Activated T-cell treated with anti-CD3 and anti-CD28 coated beads, Interleukin-2, amount 50 U/mL, for 24 hours (primary cell): ENCODE results near the gene LAIR2.

Experiments
- DNase-seq: peaks from one replicate; pipeline ENCODE4 v3.0.0-alpha.2; 2020
- H3K27ac Mint-ChIP-seq: 2 replicates; pipeline ENCODE4 v1.8.0; 2020; ENCODE audit warnings: mild to moderate bottlenecking, mixed read lengths
- H3K27me3 Mint-ChIP-seq: 2 replicates; pipeline ENCODE4 v1.8.0; 2020; ENCODE audit warnings: mixed read lengths
- H3K36me3 Mint-ChIP-seq: 2 replicates; pipeline ENCODE4 v1.8.0; 2020; ENCODE audit warnings: low read depth, mixed read lengths
- H3K4me1 Mint-ChIP-seq: 2 replicates; pipeline ENCODE4 v1.8.0; 2020; ENCODE audit warnings: low read depth, mixed read lengths
- H3K4me3 Mint-ChIP-seq: 2 replicates; pipeline ENCODE4 v1.8.0; 2020; ENCODE audit warnings: mild to moderate bottlenecking, moderate library complexity, mixed read lengths
- H3K9me3 Mint-ChIP-seq: 2 replicates; pipeline ENCODE4 v1.8.0; 2020; ENCODE audit warnings: mixed read lengths

LAIR2 gene

GRCh38 chr19:54502518-54503048 is at the start of gene LAIR2:
TSS of gene LAIR2 (plus strand) at chr19:54502831. CDS start at chr19:54502919, 88 bp downstream.
- H3K9me3 Mint-ChIP-seq = no peaks in the 10 kb centered on the region
- peak within 1 kb of the TSS; percentile 37 for H3K4me3 Mint-ChIP-seq
- no peak for DNase-seq
- H3K4me1 Mint-ChIP-seq = peaks cover 30% of the 10 kb centered on the region
- H3K36me3 Mint-ChIP-seq = no peaks in the 10 kb centered on the region
- no peak within 1 kb of the TSS for H3K27ac Mint-ChIP-seq
- H3K27me3 Mint-ChIP-seq = peaks cover 36% of the 10 kb centered on the region

- Mint-ChIP-seq H3K36me3 (peaks cover 96% of the 10 kb centered on the region), H3K9me3 (no peaks in the 10 kb centered on the region), H3K27ac (no peak overlapping the region), H3K4me1 (peaks cover 42% of the 10 kb centered on the region), H3K27me3 (no peaks in the 10 kb centered on the region), H3K4me3 (no peak overlapping the region)
- DNase-seq = no peak
Observed at GRCh38 chr19:54453921-54454780, 48.5 kb upstream of the LAIR2 start.

- no peak overlapping the region for H3K27ac Mint-ChIP-seq
- no peaks in the 10 kb centered on the region for H3K9me3 Mint-ChIP-seq
- peaks cover 98% of the 10 kb centered on the region for H3K36me3 Mint-ChIP-seq
- DNase-seq = no peak
- H3K4me3 Mint-ChIP-seq = no peak overlapping the region
- peaks cover 46% of the 10 kb centered on the region for H3K4me1 Mint-ChIP-seq
- no peaks in the 10 kb centered on the region for H3K27me3 Mint-ChIP-seq
Observed at GRCh38 chr19:54454781-54455675, 47.6 kb upstream of the LAIR2 start.

GRCh38 chr19:54455786-54456422 is 46.7 kb upstream of the LAIR2 start:
- Mint-ChIP-seq H3K4me3 (no peak overlapping the region), H3K36me3 (peaks cover 93% of the 10 kb centered on the region), H3K27ac (no peak overlapping the region), H3K4me1 (peaks cover 39% of the 10 kb centered on the region), H3K9me3 (no peaks in the 10 kb centered on the region), H3K27me3 (no peaks in the 10 kb centered on the region)
- DNase-seq = no peak

GRCh38 chr19:54456423-54457373 is 45.9 kb upstream of the LAIR2 start:
- no peak overlapping the region for H3K27ac Mint-ChIP-seq
- DNase-seq = no peak
- no peaks in the 10 kb centered on the region for H3K9me3 Mint-ChIP-seq
- H3K4me1 Mint-ChIP-seq = peaks cover 35% of the 10 kb centered on the region
- H3K27me3 Mint-ChIP-seq = no peaks in the 10 kb centered on the region
- peaks cover 93% of the 10 kb centered on the region for H3K36me3 Mint-ChIP-seq
- no peak overlapping the region for H3K4me3 Mint-ChIP-seq

GRCh38 chr19:54457773-54458647 is 44.6 kb upstream of the LAIR2 start:
- Mint-ChIP-seq H3K9me3 (no peaks in the 10 kb centered on the region), H3K4me3 (no peak overlapping the region), H3K4me1 (peaks cover 30% of the 10 kb centered on the region), H3K27ac (peak overlapping the region; percentile 77), H3K27me3 (no peaks in the 10 kb centered on the region), H3K36me3 (peaks cover 92% of the 10 kb centered on the region)
- no peak for DNase-seq

GRCh38 chr19:54458648-54459281 is 43.9 kb upstream of the LAIR2 start:
- H3K27me3 Mint-ChIP-seq = no peaks in the 10 kb centered on the region
- H3K9me3 Mint-ChIP-seq = no peaks in the 10 kb centered on the region
- H3K27ac Mint-ChIP-seq = peak overlapping the region; percentile 77
- H3K4me3 Mint-ChIP-seq = no peak overlapping the region
- H3K4me1 Mint-ChIP-seq = peaks cover 30% of the 10 kb centered on the region
- DNase-seq = no peak
- H3K36me3 Mint-ChIP-seq = peaks cover 85% of the 10 kb centered on the region

- Mint-ChIP-seq H3K27ac (peak overlapping the region; percentile 77), H3K9me3 (no peaks in the 10 kb centered on the region), H3K36me3 (peaks cover 85% of the 10 kb centered on the region)
Observed at GRCh38 chr19:54459282-54460229, 43.1 kb upstream of the LAIR2 start.

GRCh38 chr19:54460230-54461005 is 42.2 kb upstream of the LAIR2 start:
- H3K4me3 Mint-ChIP-seq = no peak overlapping the region
- peaks cover 76% of the 10 kb centered on the region for H3K36me3 Mint-ChIP-seq
- no peak for DNase-seq
- H3K27me3 Mint-ChIP-seq = peaks cover 3% of the 10 kb centered on the region
- H3K9me3 Mint-ChIP-seq = no peaks in the 10 kb centered on the region
- H3K27ac Mint-ChIP-seq = peak overlapping the region; percentile 77
- peaks cover 39% of the 10 kb centered on the region for H3K4me1 Mint-ChIP-seq

More at GRCh38 chr19:54459282-54460229, 43.1 kb upstream of the LAIR2 start:
- no peak for DNase-seq
- Mint-ChIP-seq H3K4me3 (no peak overlapping the region), H3K27me3 (no peaks in the 10 kb centered on the region), H3K4me1 (peaks cover 37% of the 10 kb centered on the region)

- Mint-ChIP-seq H3K36me3 (peaks cover 70% of the 10 kb centered on the region), H3K4me1 (peaks cover 39% of the 10 kb centered on the region), H3K27ac (peak overlapping the region; percentile 82)
Observed at GRCh38 chr19:54461210-54461609, 41.4 kb upstream of the LAIR2 start.

GRCh38 chr19:54461613-54462012 is 41.0 kb upstream of the LAIR2 start:
- DNase-seq = no peak
- peak overlapping the region; percentile 77 for H3K4me3 Mint-ChIP-seq

More at GRCh38 chr19:54461210-54461609, 41.4 kb upstream of the LAIR2 start:
- Mint-ChIP-seq H3K4me3 (peak overlapping the region; percentile 77), H3K9me3 (no peaks in the 10 kb centered on the region), H3K27me3 (peaks cover 8% of the 10 kb centered on the region)
- no peak for DNase-seq

More at GRCh38 chr19:54461613-54462012, 41.0 kb upstream of the LAIR2 start:
- no peaks in the 10 kb centered on the region for H3K9me3 Mint-ChIP-seq
- peak overlapping the region; percentile 82 for H3K27ac Mint-ChIP-seq
- peaks cover 12% of the 10 kb centered on the region for H3K27me3 Mint-ChIP-seq
- H3K36me3 Mint-ChIP-seq = peaks cover 66% of the 10 kb centered on the region
- H3K4me1 Mint-ChIP-seq = peaks cover 39% of the 10 kb centered on the region
